H1 (cell line): Measurements from ENCODE around the gene MACROD2. TPM values are rescaled to one million over a fixed set of nuclear protein-coding genes. Genes with fewer than 3 reads are reported as not detected.

Source experiments
- CTCF ChIA-PET: fragments of 300-600 bp; sonication (Branson Sonifier 250); formaldehyde crosslinking; loops from one replicate; lab custom pipeline; 2021; ENCODE audit not compliant: partially characterized antibody; lab: Charles Lee
- POLR2A ChIA-PET: fragments of 300-600 bp; sonication (Branson Sonifier 250); formaldehyde crosslinking; loops from one replicate; lab custom pipeline; 2021; ENCODE audit warnings: inconsistent platforms; ENCODE audit not compliant: partially characterized antibody; lab: Charles Lee
- DNase-seq, 2 experiments: peaks; one replicate each; pipeline versions ENCODE4 v3.0.0 to v3.0.0-alpha.2; 2010 to 2022; ENCODE audit warnings: low spot score in 2 of 2, low read depth in 1 of 2, mixed read lengths in 1 of 2
- FAIRE-seq: peaks from 2 replicates; lab custom pipeline; 2011; peaks lifted over from hg19 to GRCh38; lab: Jason Lieb, UNC
- H2AFZ ChIP-seq: 2 replicates; pipeline ENCODE4 v1.8.1; 2012; ENCODE audit warnings: low read length, inconsistent platforms
- H2AK5ac ChIP-seq: 2 replicates; pipeline ENCODE4 v1.6.1; 2013; ENCODE audit warnings: low read depth, low read length
- H2BK120ac ChIP-seq: replicated peaks from 2 replicates; pipeline ENCODE3; 2013; ENCODE audit warnings: low read depth, low read length, inconsistent platforms
- H2BK12ac ChIP-seq: 2 replicates; pipeline ENCODE4 v1.6.1; 2013; ENCODE audit warnings: low read depth, low read length
- H2BK15ac ChIP-seq: 2 replicates; pipeline ENCODE4 v1.6.1; 2013; ENCODE audit warnings: low read length
- H2BK20ac ChIP-seq: 2 replicates; pipeline ENCODE4 v1.6.1; 2013; ENCODE audit warnings: low read length
- H2BK5ac ChIP-seq: 2 replicates; pipeline ENCODE4 v1.6.1; 2013; ENCODE audit warnings: low read depth, low read length
- H3K14ac ChIP-seq: 2 replicates; pipeline ENCODE4 v1.6.1; 2013; ENCODE audit warnings: inconsistent platforms; ENCODE audit not compliant: insufficient read length
- H3K18ac ChIP-seq: 2 replicates; pipeline ENCODE4 v1.6.1; 2013; ENCODE audit warnings: low read length; ENCODE audit errors: extremely low read depth
- H3K23ac ChIP-seq: 2 replicates; pipeline ENCODE4 v1.6.1; 2013; ENCODE audit warnings: inconsistent platforms; ENCODE audit not compliant: insufficient read length
- H3K23me2 ChIP-seq: 2 replicates; pipeline ENCODE4 v1.6.1; 2013; ENCODE audit warnings: low read depth, low read length
- H3K27ac ChIP-seq: 2 replicates; pipeline ENCODE4 v1.6.1; 2011; ENCODE audit warnings: low read depth, low read length, inconsistent platforms
- H3K27me3 ChIP-seq, 4 experiments: replicated peaks in 1 of 4; 1 replicate in 1 of 4; 2 replicates in 3 of 4; pipeline versions ENCODE4 v1.6.1 to v1.8.1; 2011 to 2013; ENCODE audit warnings: low read length in 3 of 4, mild to moderate bottlenecking in 3 of 4, inconsistent platforms in 2 of 4, mixed read lengths in 2 of 4, moderate library complexity in 1 of 4; ENCODE audit not compliant: control insufficient read depth in 3 of 4, insufficient read depth in 3 of 4; ENCODE audit errors: extremely low read depth in 1 of 4
- H3K36me3 ChIP-seq, 4 experiments: 2 replicates each; pipeline versions ENCODE4 v1.6.1 to v1.8.1; 2011 to 2013; ENCODE audit warnings: mild to moderate bottlenecking in 4 of 4, low read length in 3 of 4, moderate library complexity in 2 of 4, control low read depth in 1 of 4, inconsistent platforms in 1 of 4; ENCODE audit not compliant: insufficient read depth in 4 of 4, control insufficient read depth in 2 of 4
- H3K4ac ChIP-seq: replicated peaks from 2 replicates; pipeline ENCODE3; 2013; ENCODE audit warnings: low read length, low read depth, mixed read lengths, inconsistent platforms; ENCODE audit not compliant: insufficient read length
- H3K4me1 ChIP-seq, 4 experiments: replicated peaks in 1 of 4; 1 replicate in 1 of 4; 2 replicates in 3 of 4; pipeline versions ENCODE4 v1.6.1 to v1.8.1; 2011 to 2013; ENCODE audit warnings: low read length in 3 of 4, inconsistent platforms in 2 of 4, mixed read lengths in 1 of 4; ENCODE audit not compliant: insufficient read depth in 4 of 4, control insufficient read depth in 3 of 4
- H3K4me2 ChIP-seq, 2 experiments: 2 replicates each; pipeline versions ENCODE4 v1.6.1 to v1.8.1; 2011 to 2013; ENCODE audit warnings: low read depth in 2 of 2, low read length in 2 of 2, control low read depth in 1 of 2, inconsistent platforms in 1 of 2, mild to moderate bottlenecking in 1 of 2; ENCODE audit not compliant: insufficient read depth in 1 of 2
- H3K4me3 ChIP-seq, 4 experiments: fragments of 200-600, 300-600 bp in 1 of 4; sonication (generic), shearing (Covaris generic), sonication (Bioruptor Twin) in 1 of 4; 2 replicates each; pipeline versions ENCODE4 v1.5.1 to v1.8.1; 2011 to 2016; ENCODE audit warnings: low read length in 4 of 4, low read depth in 3 of 4, control low read depth in 2 of 4, inconsistent platforms in 2 of 4, mild to moderate bottlenecking in 2 of 4, mixed read lengths in 1 of 4, moderate library complexity in 1 of 4; ENCODE audit not compliant: insufficient read depth in 2 of 4; ENCODE audit errors: extremely low read depth in 1 of 4
- H3K56ac ChIP-seq: replicated peaks from 2 replicates; pipeline ENCODE3; 2013; ENCODE audit warnings: low read depth, mild to moderate bottlenecking, mixed read lengths, low read length, inconsistent platforms; ENCODE audit not compliant: insufficient read length
- H3K79me1 ChIP-seq: 2 replicates; pipeline ENCODE4 v1.6.1; 2013; ENCODE audit warnings: low read depth, low read length, control low read depth
- H3K79me2 ChIP-seq, 2 experiments: 2 replicates each; pipeline versions ENCODE4 v1.6.1 to v1.8.1; 2012 to 2013; ENCODE audit warnings: low read length in 2 of 2, mild to moderate bottlenecking in 2 of 2, inconsistent platforms in 1 of 2; ENCODE audit not compliant: insufficient read depth in 2 of 2, control insufficient read depth in 1 of 2
- H3K9ac ChIP-seq, 4 experiments: replicated peaks in 1 of 4; 1 replicate in 1 of 4; 2 replicates in 3 of 4; pipeline versions ENCODE4 v1.6.1 to v1.8.1; 2011 to 2013; ENCODE audit warnings: low read depth in 3 of 4, low read length in 3 of 4, control low read depth in 2 of 4, mild to moderate bottlenecking in 2 of 4, moderate library complexity in 2 of 4, inconsistent platforms in 1 of 4; ENCODE audit errors: extremely low read depth in 1 of 4
- H3K9me3 ChIP-seq, 2 experiments: 2 replicates each; pipeline versions ENCODE4 v1.6.1 to v1.8.1; 2012 to 2013; ENCODE audit warnings: mild to moderate bottlenecking in 2 of 2, moderate library complexity in 2 of 2, control low read depth in 1 of 2, inconsistent platforms in 1 of 2, low read depth in 1 of 2, low read length in 1 of 2, mixed read lengths in 1 of 2; ENCODE audit not compliant: insufficient read depth in 2 of 2
- H4K20me1 ChIP-seq, 2 experiments: replicated peaks in 1 of 2; 2 replicates each; pipeline versions ENCODE3 to v1.8.1; 2011 to 2013; ENCODE audit warnings: inconsistent platforms in 2 of 2, low read length in 2 of 2, mild to moderate bottlenecking in 1 of 2; ENCODE audit not compliant: insufficient read depth in 2 of 2, control insufficient read depth in 1 of 2
- H4K5ac ChIP-seq: 2 replicates; pipeline ENCODE4 v1.6.1; 2013; ENCODE audit warnings: low read length, low read depth, mixed read lengths, inconsistent platforms; ENCODE audit not compliant: insufficient read length
- H4K8ac ChIP-seq: 2 replicates; pipeline ENCODE4 v1.8.0; 2013; ENCODE audit warnings: mild to moderate bottlenecking, moderate library complexity, low read length, inconsistent platforms; ENCODE audit not compliant: insufficient read depth; ENCODE audit errors: extremely low read depth
- H4K91ac ChIP-seq: replicated peaks from 2 replicates; pipeline ENCODE3; 2013; ENCODE audit warnings: low read length, mixed read lengths, inconsistent platforms; ENCODE audit not compliant: insufficient read length
- BCL11A ChIP-seq, 2 experiments: IDR thresholded peaks; one replicate each; pipeline ENCODE4 v1.6.1; 2011; ENCODE audit warnings: low read depth in 2 of 2, low read length in 2 of 2, mild to moderate bottlenecking in 2 of 2
- BRCA1 ChIP-seq: IDR thresholded peaks from 2 replicates; pipeline ENCODE4 v1.6.1; 2012; ENCODE audit warnings: low read depth, low read length, improper control_type of control experiment
- FOSL1 ChIP-seq: IDR thresholded peaks from 2 replicates; pipeline ENCODE4 v1.6.1; 2011; ENCODE audit warnings: mild to moderate bottlenecking, low read depth, low read length, moderate library complexity; ENCODE audit not compliant: insufficient read depth
- GABPA ChIP-seq: IDR thresholded peaks from 2 replicates; pipeline ENCODE4 v1.6.1; 2011; ENCODE audit warnings: mild to moderate bottlenecking, low read length, moderate library complexity, borderline replicate concordance; ENCODE audit not compliant: insufficient read depth
- HDAC6 ChIP-seq: IDR thresholded peaks from one replicate; pipeline ENCODE4 v1.7.1; 2012; ENCODE audit warnings: low read depth, mild to moderate bottlenecking, inconsistent platforms, low read length, moderate library complexity
- KDM1A ChIP-seq: fragments of 200-600, 300-600 bp; sonication (generic); IDR thresholded peaks from 2 replicates; pipeline ENCODE4 v1.7.1; 2016; ENCODE audit warnings: mild to moderate bottlenecking, low read length, borderline replicate concordance
- MAX ChIP-seq: IDR thresholded peaks from 2 replicates; pipeline ENCODE4 v1.6.1; 2012; ENCODE audit warnings: inconsistent platforms
- PHF8 ChIP-seq: fragments of 200-600 bp; sonication (generic); conservative IDR thresholded peaks from 2 replicates; pipeline ENCODE4 v1.7.1; 2012; ENCODE audit warnings: low read depth, mild to moderate bottlenecking, inconsistent platforms, low read length, moderate library complexity
- POU5F1 ChIP-seq: IDR thresholded peaks from 2 replicates; pipeline ENCODE4 v1.6.1; 2011; ENCODE audit warnings: low read depth, mild to moderate bottlenecking, low read length, moderate library complexity
- RNF2 ChIP-seq: fragments of 200-900, 300-1000 bp; sonication (generic); IDR thresholded peaks from 2 replicates; pipeline ENCODE4 v1.7.1; 2016; ENCODE audit warnings: borderline replicate concordance, low read depth, mild to moderate bottlenecking, antibody characterized with exemption, low read length; ENCODE audit not compliant: poor library complexity, severe bottlenecking; ENCODE audit errors: missing control alignments
- SP1 ChIP-seq: IDR thresholded peaks from 2 replicates; pipeline ENCODE4 v1.6.1; 2011; ENCODE audit warnings: low read depth, low read length
- SP2 ChIP-seq: IDR thresholded peaks from 2 replicates; pipeline ENCODE4 v1.6.1; 2012; ENCODE audit warnings: mild to moderate bottlenecking, low read length, inconsistent platforms
- SP4 ChIP-seq: IDR thresholded peaks from 2 replicates; pipeline ENCODE4 v1.6.1; 2012; ENCODE audit warnings: low read length, inconsistent platforms
- polyA plus RNA-seq, 7 experiments: library from polyadenylated mRNA; depleted of rRNA in 3 of 7; stranded (reverse) in 5 of 7; unstranded in 2 of 7; fragments of >200 nt in 5 of 7; fragments of 200-250 nt in 2 of 7; gene quantifications; 1 replicate in 5 of 7; 2 replicates in 1 of 7; 4 replicates in 1 of 7; pipeline versions ENCODE4 v1.2.1 to v1.2.3, GENCODE V29; 2011 to 2013; ENCODE audit warnings: missing spikeins in 2 of 7, mixed read lengths in 2 of 7
- total RNA-seq: library from RNA; stranded (reverse); fragmentation: NEBNext Ultra II Directional; extraction: Animal tissue kit (Norgen Biotek cat#: 25700); gene quantifications from 2 replicates; pipeline ENCODE4 v1.2.1, GENCODE V29; 2021
- TF ChIP-seq, protein P1 (sequence below): IDR thresholded peaks from 2 replicates; pipeline ENCODE4 v1.6.1; 2011; ENCODE audit warnings: low read length, improper control_type of control experiment

The MACROD2 gene
- total and polyA plus RNA-seq, 2 of the 8 experiments (the other 6 are each of a cell fraction or from before 2014, with no cell fraction given): 0.70 to 3.9 TPM

GRCh38 chr20:16083639-16084280 is 2088.4 kb downstream of the MACROD2 start:
- Histone ChIP-seq H3K79me2 (no peaks in the 10 kb centered on the region), H3K4me1 (no peaks in the 10 kb centered on the region), H3K14ac (no peak overlapping the region), H3K18ac (no peak overlapping the region), H2AFZ (no peak overlapping the region), H2BK15ac (no peak overlapping the region), H4K91ac (no peak overlapping the region), H2BK5ac (no peak overlapping the region), H3K4me3 (no peak overlapping the region), H2BK20ac (no peak overlapping the region), H3K23ac (no peak overlapping the region), H2BK12ac (no peak overlapping the region), H3K56ac (no peak overlapping the region), H3K27ac (no peak overlapping the region), H2BK120ac (no peak overlapping the region), H3K23me2 (no peaks in the 10 kb centered on the region), H3K9me3 (no peaks in the 10 kb centered on the region), H3K4ac (no peak overlapping the region), H3K36me3 (no peaks in the 10 kb centered on the region), H4K5ac (no peak overlapping the region), H3K9ac (no peak overlapping the region), H3K4me2 (no peak overlapping the region), H2AK5ac (no peak overlapping the region), H4K20me1 (no peaks in the 10 kb centered on the region), H3K27me3 (no peaks in the 10 kb centered on the region), H4K8ac (no peak overlapping the region), H3K79me1 (no peaks in the 10 kb centered on the region)
- FAIRE-seq (no peak), DNase-seq (no peak)
- ChIA-PET CTCF (no interaction called here), POLR2A (no interaction called here)
- TF ChIP-seq PHF8 (no peak), SP4 (no peak), GABPA (no peak), SP2 (no peak), SP1 (no peak), RNF2 (no peak), BRCA1 (no peak), MAX (no peak), BCL11A (IDR thresholded peaks at IDR 0.05; ENCODE audit: low read depth in 2 of 2, low read length in 2 of 2) (no peak), KDM1A (no peak), POU5F1 (no peak), HDAC6 (no peak), FOSL1 (no peak)
- TF ChIP-seq, protein P1, sequence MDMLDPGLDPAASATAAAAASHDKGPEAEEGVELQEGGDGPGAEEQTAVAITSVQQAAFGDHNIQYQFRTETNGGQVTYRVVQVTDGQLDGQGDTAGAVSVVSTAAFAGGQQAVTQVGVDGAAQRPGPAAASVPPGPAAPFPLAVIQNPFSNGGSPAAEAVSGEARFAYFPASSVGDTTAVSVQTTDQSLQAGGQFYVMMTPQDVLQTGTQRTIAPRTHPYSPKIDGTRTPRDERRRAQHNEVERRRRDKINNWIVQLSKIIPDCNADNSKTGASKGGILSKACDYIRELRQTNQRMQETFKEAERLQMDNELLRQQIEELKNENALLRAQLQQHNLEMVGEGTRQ: no peak
